Lower lobe of right lung (tissue), 2 donors: ENCODE data around the gene ELMOD1. TPM values are rescaled to one million over a fixed set of nuclear protein-coding genes. Genes with fewer than 3 reads are reported as not detected.

Experiments used
- ATAC-seq, 2 donors: fragments of 200-7000 bp; cut with Tn5 transposase; one replicate each; pipeline ENCODE4 v1.9.1; 2020 to 2022; ENCODE audit warnings: mild to moderate bottlenecking in 2 of 2, moderate library complexity in 2 of 2
- DNase-seq: peaks from one replicate; pipeline ENCODE4 v3.0.0-alpha.2; 2020
- H3K27ac ChIP-seq: fragments of 200-600 bp; one replicate; pipeline ENCODE4 v1.8.0; 2022
- H3K27me3 ChIP-seq: fragments of 200-600 bp; one replicate; pipeline ENCODE4 v1.8.0; 2022; ENCODE audit warnings: low read depth
- H3K36me3 ChIP-seq: fragments of 200-600 bp; one replicate; pipeline ENCODE4 v1.8.0; 2022; ENCODE audit warnings: mild to moderate bottlenecking
- H3K4me1 ChIP-seq: fragments of 200-600 bp; one replicate; pipeline ENCODE4 v1.8.0; 2022
- H3K4me3 ChIP-seq: fragments of 200-600 bp; one replicate; pipeline ENCODE4 v1.8.0; 2022; ENCODE audit warnings: mild to moderate bottlenecking
- H3K9me3 ChIP-seq: fragments of 200-600 bp; one replicate; pipeline ENCODE4 v1.8.0; 2022
- CTCF ChIP-seq: fragments of 200-600 bp; IDR thresholded peaks from one replicate; pipeline ENCODE4 v1.8.0; 2022; ENCODE audit warnings: antibody characterized with exemption, mild to moderate bottlenecking
- intact Hi-C: fragments of 100-400 bp; cut with DNase I; formaldehyde crosslinking; loops from one replicate; pipeline ENCODE4 v1.11.0; 2022
- total RNA-seq: library from RNA; stranded (reverse); fragmentation: NEBNext Ultra II Directional; extraction: Animal tissue kit (Norgen Biotek cat#: 25700); gene quantifications from one replicate; pipeline ENCODE4 v1.2.1, GENCODE V29; 2021
- donor health status: DM: no; HTN: yes; CAD: no; lungs with severe emphysema.

The ELMOD1 gene
- total RNA-seq, 1 donor from 2014 or later, result 1.8 TPM

- no peaks in the 10 kb centered on the region for H3K9me3 ChIP-seq
- H3K36me3 ChIP-seq, result no peaks in the 10 kb centered on the region
- no peak overlapping the region for H3K4me3 ChIP-seq
- no peak for TF ChIP-seq CTCF
- intact Hi-C loops, result no loop called here
- DNase-seq, result no peak
- peaks cover 7% of the 10 kb centered on the region for H3K27me3 ChIP-seq
- H3K27ac ChIP-seq, result no peak overlapping the region
- no peak for ATAC-seq
- no peaks in the 10 kb centered on the region for H3K4me1 ChIP-seq
Measured at GRCh38 chr11:107708792-107709191, 117.8 kb downstream of the ELMOD1 start.

GRCh38 chr11:107710301-107710700 is 119.4 kb downstream of the ELMOD1 start:
- no peak overlapping the region for H3K4me3 ChIP-seq

GRCh38 chr11:107711861-107712755 is 121.2 kb downstream of the ELMOD1 start, which contains the start of gene SLN:
Gene SLN (minus strand): TSS chr11:107712056.
- H3K4me1 ChIP-seq, result no peaks in the 10 kb centered on the region
- H3K27ac ChIP-seq, result no peak within 1 kb of the TSS
- no peaks in the 10 kb centered on the region for H3K36me3 ChIP-seq
- peaks cover 12% of the 10 kb centered on the region for H3K27me3 ChIP-seq
- no peak for DNase-seq
- no peak for ATAC-seq
- TF ChIP-seq CTCF, result no peak
- no peak within 1 kb of the TSS for H3K4me3 ChIP-seq
- H3K9me3 ChIP-seq, result no peaks in the 10 kb centered on the region
- intact Hi-C loops, result no loop called here

More at GRCh38 chr11:107710301-107710700, 119.4 kb downstream of the ELMOD1 start:
- H3K4me1 ChIP-seq, result no peaks in the 10 kb centered on the region
- TF ChIP-seq CTCF, result no peak
- no peaks in the 10 kb centered on the region for H3K36me3 ChIP-seq
- ATAC-seq (no peak), DNase-seq (no peak)
- H3K27me3 ChIP-seq, result peaks cover 7% of the 10 kb centered on the region
- no peaks in the 10 kb centered on the region for H3K9me3 ChIP-seq
- intact Hi-C loops, result no loop called here
- H3K27ac ChIP-seq, result no peak overlapping the region

GRCh38 chr11:107713009-107713408 is 122.1 kb downstream of the ELMOD1 start:
- intact Hi-C loops, result no loop called here
- Histone ChIP-seq H3K36me3 (no peaks in the 10 kb centered on the region), H3K9me3 (no peaks in the 10 kb centered on the region), H3K27ac (no peak overlapping the region), H3K4me3 (no peak overlapping the region), H3K4me1 (no peaks in the 10 kb centered on the region), H3K27me3 (peaks cover 12% of the 10 kb centered on the region)
- TF ChIP-seq CTCF, result no peak
- DNase-seq (no peak), ATAC-seq (no peak)

Other genes starting within 250 kb of the ELMOD1 start
- gene CWF19L2, start 133.3 kb upstream of the ELMOD1 start, total RNA-seq, result 19.5 TPM
- gene ALKBH8, start 25.4 kb upstream of the ELMOD1 start, total RNA-seq, result 8.5 TPM
- gene SLN, start 120.9 kb downstream of the ELMOD1 start, total RNA-seq, result 0.92 TPM